Activated T-cell treated with anti-CD3 and anti-CD28 coated beads for 24 hours (primary cell): ENCODE measurements around the gene RRAS2.
"Not testable (repeated sequence)": the region's sequence is repeated elsewhere in the genome, so short reads cannot be mapped to it uniquely, and the experiment has no call there.

Source experiments
- DNase-seq: peaks from one replicate; pipeline ENCODE4 v3.0.0-alpha.2; 2020; ENCODE audit warnings: low read depth

RRAS2 gene

DNA sequence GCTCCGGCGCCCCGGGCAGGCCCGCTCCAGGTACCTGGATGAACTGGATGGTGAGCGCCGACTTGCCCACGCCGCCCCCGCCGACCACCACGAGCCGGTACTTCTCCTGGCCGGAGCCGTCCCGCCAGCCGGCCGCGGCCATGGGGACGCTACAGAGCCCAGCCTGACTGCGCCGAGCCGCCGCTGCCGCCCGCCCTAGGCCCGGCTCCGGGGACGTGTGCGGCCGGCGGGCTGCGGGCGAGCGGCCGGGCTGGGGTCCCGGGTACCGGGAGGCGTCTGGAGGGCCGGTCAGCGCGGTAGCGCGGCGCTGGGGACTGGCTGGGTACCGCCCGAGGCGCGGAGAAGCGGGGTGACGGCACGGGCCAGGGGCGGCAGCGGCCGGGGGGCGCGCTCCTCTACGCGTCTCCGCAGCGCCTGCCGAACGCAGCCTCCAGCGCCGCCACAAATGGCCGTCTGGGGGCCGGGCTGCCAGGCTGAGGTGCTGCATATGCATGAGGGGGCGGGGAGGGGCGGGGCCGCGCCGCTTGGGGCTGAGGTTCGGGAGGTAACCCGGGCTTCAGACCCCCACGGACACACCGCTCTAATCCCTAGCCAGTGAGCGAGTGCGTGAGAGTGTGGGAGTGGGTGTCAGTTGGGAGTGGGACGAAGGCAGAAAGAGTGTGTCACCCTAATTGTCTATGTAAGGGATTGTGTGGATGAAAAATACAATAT lies at the start of gene RRAS2:
RRAS2 (minus strand) TSS at position 455 of the 711 bp plus-strand sequence; CDS start at position 142, 313 bp downstream.
- DNase-seq = peak; percentile 72

DNA sequence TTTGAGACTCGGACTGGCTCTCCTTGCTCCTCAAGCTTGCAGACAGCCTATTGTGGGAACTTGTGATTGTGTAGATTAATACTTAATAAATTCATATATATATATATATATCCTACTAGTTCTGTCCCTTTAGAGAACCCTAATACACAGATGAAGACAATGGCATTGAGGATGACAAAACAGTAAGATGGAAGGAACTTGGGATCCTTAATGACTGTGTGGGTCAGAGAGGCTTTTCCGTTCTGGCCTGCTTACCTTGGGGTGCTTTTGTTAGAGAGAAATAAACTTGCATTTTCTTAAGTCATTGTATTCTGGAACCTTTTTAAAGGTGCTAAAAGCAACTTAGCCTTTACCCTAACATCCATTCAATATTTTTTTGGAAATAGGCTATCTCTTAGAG lies 49.6 kb upstream of the RRAS2 start:
- DNase-seq = no peak

DNA sequence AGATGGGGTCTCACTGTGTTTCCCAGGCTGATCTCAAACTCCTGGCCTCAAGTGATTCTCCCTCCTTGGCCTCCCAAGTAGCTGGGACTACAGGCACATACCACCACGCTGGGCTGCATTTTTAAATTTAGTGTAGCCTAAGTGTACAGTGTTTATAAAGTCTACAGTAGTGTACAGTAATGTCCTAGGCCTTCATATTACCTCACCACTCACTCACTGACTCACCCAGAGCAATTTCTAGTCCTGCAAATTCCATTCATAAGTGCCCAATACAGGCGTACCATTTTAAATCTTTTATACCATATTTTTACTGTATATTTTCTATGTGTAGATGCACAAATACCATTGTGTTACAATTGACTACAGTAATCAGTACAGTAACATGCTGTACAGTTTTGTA lies 47.1 kb upstream of the RRAS2 start:
- DNase-seq = not testable (repeated sequence)

DNA sequence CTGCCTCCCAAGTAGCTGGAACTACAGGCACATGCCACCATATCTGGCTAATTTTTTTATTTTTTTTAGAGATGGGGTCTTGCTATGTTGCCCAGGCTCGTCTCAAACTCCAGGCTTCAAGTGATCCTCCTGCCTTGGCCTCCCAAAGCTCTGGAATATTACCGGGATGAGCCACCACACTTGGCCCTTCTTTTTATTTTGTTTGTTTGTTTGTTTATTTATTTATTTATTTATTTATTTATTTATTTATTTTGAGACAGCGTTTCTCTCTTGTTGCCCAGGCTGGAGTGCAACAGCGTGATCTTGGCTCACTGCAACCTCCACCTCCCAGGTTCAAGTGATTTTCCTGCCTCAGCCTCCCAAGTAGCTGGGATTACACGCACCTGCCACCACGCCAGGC lies 44.5 kb upstream of the RRAS2 start:
- DNase-seq = not testable (repeated sequence)

DNA sequence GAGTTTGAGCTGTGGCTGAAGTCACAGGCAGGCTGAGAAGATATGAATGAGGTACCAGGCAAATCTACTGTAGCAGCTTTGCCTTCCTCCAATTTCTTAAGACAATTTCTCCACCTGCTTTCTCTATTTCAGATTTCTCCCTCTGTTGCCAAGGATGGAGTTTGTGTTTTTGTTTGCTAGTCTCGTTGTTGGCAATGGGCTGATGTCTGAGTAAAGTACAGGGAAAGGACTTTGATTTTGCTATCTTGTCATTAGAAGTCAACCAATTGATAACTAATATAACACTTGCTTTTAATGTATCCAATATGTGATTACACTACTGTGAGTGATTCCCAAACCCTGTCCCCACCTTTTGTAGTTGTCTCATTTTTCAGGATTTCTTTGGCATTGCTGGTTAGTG lies 40.1 kb upstream of the RRAS2 start:
- DNase-seq = no peak

DNA sequence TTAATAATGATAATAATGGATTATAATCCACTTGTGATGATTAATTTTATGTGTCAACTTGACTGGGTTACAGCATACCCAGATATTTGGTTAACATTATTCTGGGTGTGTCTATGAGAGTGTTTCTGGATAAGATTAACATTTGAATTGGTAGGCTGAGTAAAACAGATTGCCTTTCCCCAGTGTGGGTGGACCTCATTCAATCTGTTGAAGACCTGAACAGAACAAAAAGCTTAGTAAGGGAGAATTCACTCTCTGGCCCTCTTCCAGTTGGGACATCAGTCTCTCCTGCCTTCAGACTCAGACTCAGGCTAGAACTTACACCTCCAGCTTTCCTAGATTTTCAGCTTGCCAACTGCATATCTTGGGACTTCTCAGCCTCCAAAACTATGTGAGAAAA lies 37.3 kb upstream of the RRAS2 start:
- DNase-seq = no peak

DNA sequence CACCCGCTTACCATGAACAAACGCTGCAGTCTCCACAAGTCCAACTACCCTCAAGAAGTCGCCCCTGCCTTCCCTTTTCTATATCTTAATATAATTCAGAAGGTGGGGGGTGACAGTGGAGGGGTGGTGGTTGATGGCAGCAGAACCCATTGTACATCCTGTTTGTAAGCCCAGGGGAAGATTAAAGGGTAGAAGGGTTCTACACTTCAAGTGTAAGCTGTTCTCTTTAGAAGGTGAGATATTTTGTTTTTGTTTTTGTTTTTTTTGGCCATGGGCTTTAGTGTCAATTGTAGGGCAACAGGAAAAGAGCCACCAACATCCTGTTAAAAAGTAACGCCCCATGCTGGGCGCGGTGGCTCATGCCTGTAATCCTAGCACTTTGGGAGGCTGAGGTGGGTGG lies 34.9 kb upstream of the RRAS2 start:
- DNase-seq = no peak

DNA sequence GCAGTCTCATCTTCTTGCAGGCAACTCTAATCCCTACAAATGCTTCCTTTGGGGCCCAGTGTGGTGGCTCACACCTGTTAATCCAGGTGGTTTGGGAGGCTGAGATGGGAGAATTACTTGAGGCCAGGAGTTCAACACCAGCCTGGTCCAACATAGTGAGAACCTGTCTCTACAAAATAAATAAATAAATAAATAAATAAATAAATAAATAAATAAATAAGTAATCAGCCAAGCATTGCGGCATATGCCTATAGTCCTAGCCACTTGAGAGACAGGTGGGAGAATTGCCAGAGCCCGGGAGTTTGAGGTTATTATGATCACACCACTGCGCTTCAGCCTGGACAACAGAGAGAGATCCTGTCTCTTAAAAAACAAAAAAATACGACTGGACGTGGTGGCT lies 34.1 kb upstream of the RRAS2 start:
- DNase-seq = no peak

DNA sequence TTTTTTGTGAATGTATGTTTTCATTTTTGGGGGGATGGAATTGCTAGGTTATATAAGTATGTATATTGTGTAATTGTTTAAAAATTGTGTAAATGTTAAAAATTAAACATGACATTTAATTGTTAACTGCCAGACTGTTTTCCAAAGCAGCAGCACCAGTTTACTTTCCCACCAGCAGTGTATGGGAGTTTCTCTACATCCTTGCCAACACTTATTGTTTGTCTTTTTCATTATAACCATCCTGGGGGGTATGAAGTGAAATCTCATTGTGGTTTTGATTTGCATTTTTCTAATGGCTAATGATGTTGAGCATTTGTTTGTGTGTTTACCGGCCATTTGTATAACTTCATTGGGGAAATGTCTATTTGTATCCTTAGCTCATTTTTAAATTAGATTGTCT lies 31.7 kb upstream of the RRAS2 start:
- no peak for DNase-seq

DNA sequence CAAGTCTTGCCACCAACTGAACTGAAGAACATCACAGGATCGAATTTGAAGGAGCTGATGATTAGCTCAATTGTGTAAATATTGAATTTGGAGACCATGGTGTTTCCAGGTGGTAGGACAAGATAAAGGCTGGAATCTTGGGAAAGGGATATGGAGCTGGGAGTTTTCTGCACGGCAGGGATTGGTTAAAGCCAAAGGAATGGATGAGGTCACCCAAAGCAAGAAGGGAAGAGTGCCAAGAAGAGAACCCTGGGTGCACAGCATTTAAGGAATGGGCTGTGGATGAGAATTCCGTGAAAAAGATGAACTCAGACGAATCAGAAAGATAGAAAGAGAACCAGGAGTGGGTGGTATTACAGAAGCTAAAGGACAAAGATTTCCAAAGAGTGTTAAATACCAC lies 29.4 kb upstream of the RRAS2 start:
- no peak for DNase-seq

DNA sequence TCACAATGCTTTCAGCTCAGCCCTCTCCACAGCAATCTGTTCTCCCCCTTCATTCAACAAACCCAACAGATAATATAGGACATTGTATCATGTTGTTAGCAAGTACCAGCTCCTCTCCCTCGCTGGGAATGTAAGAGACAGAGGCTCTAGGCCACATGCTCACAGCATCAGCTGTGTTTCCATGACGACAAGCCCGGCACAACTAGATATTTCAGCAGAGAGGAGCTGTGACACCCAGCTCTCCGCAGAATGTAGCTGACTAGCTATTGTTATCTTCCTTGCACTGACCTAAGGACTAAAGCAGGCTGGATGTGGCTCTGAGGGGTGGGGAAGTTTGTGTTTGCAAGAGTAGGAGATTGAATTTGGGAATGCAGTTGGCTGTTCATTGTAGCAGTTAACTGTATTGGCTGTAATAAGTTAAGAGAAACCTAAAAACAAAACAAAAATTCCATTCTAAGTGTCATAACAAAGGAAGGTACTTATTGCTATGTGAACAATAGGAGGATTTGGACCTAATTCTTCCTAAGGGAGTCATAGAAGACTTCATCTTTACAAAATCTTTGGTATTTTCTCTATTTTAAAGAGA lies 28.0 kb upstream of the RRAS2 start:
- no peak for DNase-seq

DNA sequence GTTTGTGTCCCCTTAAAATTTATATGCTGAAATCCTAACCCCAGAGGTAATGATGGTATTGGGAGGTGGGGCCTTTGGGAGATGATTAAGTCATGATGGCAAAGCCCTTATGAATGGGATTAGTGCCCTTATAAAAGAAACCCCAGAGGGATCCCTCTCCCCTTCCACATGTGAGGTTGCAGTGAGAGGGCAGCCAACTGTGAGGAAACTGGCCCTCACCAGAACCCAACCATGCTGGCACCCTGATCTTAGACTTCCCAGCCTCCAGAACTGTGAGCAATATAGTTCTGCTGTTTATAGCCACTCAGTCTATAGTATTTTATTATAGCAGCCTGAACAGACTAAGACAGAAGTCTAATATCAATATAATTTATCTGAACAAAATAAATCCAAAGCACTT lies 27.1 kb upstream of the RRAS2 start:
- no peak for DNase-seq

DNA sequence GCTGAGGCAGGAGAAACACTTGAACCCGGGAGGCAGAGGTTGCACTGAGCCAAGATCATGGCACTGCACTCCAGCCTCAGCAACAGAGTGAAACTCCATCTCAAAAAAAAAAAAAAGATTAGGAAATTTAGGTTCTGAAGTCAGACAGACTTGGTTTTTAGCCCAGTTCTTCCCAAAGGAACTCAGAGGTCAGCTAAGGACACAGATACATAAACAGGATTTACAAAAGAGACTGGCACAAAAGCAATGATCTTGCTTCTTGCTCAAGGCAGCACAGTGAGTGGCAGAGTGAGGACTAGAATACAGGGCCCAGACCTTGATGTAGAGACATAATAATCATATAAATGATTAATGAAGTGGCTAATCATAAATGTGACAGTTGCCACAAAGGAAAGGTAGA lies 25.4 kb upstream of the RRAS2 start:
- DNase-seq = no peak

DNA sequence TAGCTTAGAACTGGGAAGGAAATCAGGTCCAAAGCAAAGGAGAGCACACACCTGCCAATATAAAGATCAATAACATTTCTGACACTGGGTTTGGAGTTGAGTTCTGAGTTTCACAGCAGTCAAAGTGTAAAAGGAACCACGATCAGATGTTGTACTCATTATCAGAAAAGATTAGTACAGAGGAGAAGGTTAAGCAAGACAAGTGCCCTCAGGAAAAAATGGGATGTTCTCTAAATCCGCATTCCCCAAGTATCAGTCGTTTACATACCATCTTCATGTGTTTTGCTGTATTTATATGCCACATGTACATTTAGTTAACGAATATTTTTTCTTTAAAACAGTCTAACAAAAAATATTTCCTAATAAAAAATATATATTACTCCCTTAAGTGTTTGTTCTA lies 23.0 kb upstream of the RRAS2 start:
- DNase-seq = no peak

DNA sequence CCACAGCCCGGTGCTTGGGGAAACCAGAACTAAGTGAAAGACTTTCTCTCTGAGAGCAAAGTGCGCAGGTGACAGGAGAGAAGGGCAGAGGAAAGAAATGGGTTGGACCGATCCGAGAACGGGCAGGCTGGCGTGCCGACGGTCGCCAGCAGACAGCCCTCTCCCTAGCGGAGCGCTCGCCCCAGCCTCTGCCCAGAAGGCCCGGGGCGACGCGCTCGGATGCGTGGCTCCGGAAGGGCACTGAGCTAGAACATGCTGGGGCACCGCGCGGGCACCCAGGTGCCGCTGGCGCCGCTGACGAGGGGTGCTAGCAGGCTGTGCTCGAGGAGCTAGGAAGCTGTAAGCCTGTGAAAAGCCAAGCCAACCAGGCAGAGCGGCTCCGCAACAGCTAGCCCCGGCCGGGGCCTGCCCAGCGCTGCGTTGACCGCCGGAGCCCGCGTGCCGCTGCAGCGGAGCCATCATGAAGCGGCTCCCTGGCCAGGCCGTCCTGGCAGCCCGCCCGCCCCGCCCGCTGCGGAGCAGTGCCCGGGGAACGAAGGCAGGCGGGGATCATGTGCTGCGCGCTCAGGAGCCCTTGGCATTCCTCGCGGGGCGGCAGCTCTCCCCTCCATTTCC lies 22.1 kb upstream of the RRAS2 start:
- DNase-seq = peak; percentile 15

DNA sequence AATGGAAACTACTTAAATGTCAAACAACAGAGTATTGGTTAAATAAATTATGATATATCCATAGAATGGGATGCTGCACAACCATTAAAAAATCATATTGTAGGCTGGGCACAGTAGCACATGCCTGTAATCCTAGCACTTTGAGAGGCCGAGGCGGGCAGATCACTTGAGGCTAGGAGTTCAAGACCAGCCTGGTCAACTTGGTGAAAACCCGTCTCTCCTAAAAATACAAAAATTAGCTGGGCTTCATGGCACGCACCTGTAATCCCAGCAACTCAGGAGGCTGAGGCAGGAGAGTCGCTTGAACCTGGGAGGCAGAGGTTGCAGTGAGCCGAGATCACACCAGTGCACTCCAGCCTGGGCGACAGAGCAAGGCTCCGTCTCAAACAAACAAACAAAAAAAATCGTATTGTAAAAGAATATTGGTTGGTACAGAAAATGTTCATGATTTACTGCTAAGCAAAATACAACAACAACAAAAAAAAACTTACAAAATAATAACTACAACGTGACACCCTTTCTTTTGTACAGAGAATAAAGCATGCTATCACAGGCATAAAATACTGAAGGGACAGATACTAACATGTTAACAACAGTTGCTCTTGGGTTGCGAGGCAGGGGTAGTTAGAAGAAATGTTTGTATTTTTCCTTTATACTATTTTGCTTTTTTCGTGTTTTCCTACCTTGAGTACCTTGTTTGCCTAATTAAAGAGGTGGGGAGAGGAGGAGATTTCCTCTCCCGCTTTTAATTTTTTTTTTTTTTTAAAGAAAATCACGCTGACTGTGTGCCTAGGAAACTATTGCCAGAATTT lies 21.3 kb upstream of the RRAS2 start:
- DNase-seq = no peak

DNA sequence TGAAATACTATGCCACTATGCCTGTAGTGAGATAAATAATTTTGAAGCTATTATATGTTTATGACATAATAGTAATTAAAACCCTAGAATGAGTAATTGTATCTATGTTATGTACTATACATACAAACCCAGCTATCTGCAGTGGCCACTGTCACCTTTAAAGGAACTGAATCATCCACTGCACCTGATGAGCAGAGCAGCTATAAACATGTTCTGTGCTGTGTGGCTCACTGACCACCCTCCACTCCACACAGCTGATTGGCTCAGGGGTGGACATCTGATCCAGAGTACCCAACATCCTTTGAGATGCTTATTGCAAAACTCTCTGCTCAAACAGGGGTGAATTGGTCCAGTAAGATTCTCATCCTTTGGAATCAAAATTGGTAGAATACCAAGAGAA lies 19.2 kb upstream of the RRAS2 start:
- no peak for DNase-seq

DNA sequence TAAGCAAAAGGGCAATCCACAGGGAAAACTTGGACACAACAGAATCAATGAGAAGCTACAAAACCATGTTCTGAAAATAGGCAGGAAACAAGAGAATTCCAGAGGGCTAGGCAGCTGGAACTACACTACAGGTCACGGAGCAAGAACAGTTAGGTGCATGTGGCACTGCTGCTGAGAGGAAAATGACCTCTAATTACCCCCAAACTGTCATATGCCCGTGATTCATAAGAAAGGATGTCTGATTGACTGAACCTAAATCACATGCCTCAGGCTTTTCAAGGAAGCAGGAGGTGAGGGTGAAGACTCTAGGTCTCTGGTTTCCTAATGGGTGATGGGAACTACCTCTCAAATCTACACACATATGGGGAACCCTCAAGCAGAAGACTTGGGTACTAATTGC lies 17.9 kb upstream of the RRAS2 start:
- DNase-seq = no peak

DNA sequence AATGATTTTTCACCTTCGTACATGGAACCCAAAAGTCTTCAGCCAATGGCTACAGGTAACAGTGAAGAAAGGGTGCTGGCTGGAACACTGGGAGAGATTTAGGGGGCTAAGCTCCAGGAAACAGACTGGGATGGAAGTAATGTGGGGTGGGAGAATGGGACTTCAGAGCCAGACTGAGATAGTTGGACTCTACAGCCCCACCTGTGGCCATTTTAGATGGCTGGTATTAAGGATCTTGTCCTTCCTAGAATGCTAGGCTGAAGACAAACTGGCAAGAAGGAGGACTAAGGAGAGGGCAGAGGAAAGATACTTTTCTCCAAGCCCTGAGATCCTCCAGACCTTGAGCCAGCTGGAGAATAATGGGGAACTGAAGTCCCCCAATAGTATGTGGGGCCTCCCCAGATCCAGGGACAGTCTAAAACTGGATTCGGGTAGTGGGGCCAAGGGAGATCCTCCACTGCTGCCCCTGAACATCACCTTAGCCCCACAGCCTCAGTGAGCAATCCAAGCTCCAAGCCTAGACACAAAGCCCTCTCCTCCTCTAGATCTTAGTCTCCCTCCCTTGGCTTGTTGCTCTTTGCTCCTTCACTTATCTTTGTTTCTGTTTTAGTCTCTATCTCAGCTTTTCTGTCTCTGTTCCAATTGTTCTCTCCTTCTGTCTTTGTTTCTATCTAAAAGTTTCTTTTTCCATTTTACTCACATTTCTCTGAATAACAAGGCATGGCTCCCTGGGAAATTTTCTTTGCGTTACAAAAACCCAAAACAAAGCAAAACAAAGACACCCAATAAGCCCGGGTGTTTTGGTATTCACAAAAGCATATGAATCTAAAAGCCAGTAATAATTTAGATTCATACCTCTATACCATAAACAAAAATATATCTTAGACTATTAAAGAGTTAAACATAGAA lies 16.2 kb upstream of the RRAS2 start:
- no peak for DNase-seq

DNA sequence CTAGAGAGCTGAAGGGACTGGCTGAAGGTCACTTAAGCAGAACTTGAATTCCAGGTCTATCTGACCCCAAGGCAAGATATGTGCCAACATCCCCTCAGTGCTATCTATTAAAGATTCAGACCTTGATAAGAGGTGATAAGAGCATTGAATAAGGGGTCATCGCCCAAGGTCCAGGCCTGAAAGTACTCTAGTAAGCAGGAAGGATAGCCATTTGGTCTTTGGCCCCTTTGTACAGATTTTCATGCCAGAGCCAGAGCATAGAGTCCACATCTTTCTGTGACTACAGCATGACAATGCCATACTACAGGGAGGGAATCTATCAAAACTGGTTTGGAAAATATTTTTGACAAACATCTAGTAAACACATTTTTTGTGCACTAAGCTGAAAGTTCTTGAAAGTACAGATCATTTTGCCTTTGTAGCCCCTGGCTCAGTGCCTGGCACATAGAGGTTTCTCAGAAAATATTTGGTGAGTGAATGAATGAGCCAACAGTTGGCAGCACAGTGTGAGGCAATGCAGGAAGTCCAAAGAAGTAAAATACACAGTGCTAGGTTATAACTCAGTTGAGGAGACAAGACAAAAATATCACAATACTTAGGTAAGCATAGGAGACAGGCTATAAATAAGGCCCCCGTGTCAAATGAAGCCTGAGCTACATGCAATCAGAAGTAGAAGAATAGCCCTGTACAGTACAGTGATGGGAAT lies 15.1 kb upstream of the RRAS2 start:
- no peak for DNase-seq

DNA sequence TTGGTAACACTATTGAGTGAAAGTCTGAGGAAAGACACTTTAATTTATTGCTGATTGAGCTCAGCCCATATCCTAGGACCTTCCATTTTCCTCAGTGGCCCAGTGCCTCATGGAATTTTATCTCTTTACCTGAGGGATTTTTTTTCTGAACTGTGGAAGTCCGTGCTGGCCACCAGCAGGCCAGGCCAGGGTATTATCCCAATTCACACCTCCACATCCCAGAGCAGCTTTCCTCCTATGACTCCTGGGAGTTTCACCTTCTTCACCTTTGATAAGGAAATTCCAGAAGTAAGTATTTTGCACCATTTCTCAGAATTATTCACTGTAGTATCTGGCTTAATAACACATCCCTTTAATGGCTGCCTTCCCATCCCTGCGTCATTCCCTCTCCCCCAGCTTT lies 13.0 kb upstream of the RRAS2 start:
- no peak for DNase-seq
